Spleen (tissue), 7 donors: ENCODE measurements around the gene TEFM.

ENCODE experiments used
- CTCF ChIP-seq, 11 experiments: fragments of 200-600 bp in 7 of 11; fragments of 450-650 bp in 4 of 11; sonication (generic) in 4 of 11; IDR thresholded peaks in 8 of 11; conservative IDR thresholded peaks in 3 of 11; 1 replicate in 7 of 11; 2 replicates in 4 of 11; pipeline versions ENCODE4 v1.4.0 to v1.8.0; 2016 to 2021; ENCODE audit warnings: antibody characterized with exemption in 11 of 11, inconsistent platforms in 4 of 11, mild to moderate bottlenecking in 1 of 11
- POLR2A ChIP-seq, 3 donors: fragments of 450-650 bp; IDR thresholded peaks; one replicate each; pipeline ENCODE4 v1.5.1; 2017; ENCODE audit warnings: antibody characterized with exemption in 3 of 3, mild to moderate bottlenecking in 1 of 3
- donor health status: DM: no; HTN: no; CAD: no; lungs with moderate emphysema.
- donor health status: DM: no; HTN: no; CAD: no.
- donor health status: DM: no; HTN: no; CAD: no.

GRCh38 chr17:30929081-30929633 lies 23.1 kb upstream of the TEFM start:
- TF ChIP-seq CTCF (IDR thresholded peaks at IDR 0.05 in 8 of 11, conservative IDR thresholded peaks at IDR 0.05 in 3 of 11) (no peak), POLR2A (IDR thresholded peaks at IDR 0.05) (no peak)
